Astrocyte of the cerebellum (primary cell): ENCODE data around the gene CLCN7.

ENCODE experiments used
- DNase-seq: peaks from one replicate; pipeline ENCODE4 v3.0.0-alpha.2; 2011; ENCODE audit warnings: low read depth
- H3K4me3 ChIP-seq: 2 replicates; pipeline ENCODE4 v1.5.1; 2011; ENCODE audit warnings: mild to moderate bottlenecking, low read depth, low read length, moderate library complexity
- CTCF ChIP-seq: IDR thresholded peaks from 2 replicates; pipeline ENCODE4 v1.5.1; 2012; ENCODE audit warnings: low read length, low read depth, moderate library complexity, mild to moderate bottlenecking; ENCODE audit errors: missing control alignments
- in situ Hi-C: cut with HindIII; loops from 2 replicates; pipeline ENCODE4 v1.10.0; 2017; ENCODE audit warnings: low sequenced_read_pairs

Gene CLCN7

GRCh38 chr16:1429631-1430030 is 45.2 kb downstream of the CLCN7 start:
- DNase-seq = no peak
- no peak for TF ChIP-seq CTCF
- no peak overlapping the region for H3K4me3 ChIP-seq
- in situ Hi-C loops = no loop called here

DNA sequence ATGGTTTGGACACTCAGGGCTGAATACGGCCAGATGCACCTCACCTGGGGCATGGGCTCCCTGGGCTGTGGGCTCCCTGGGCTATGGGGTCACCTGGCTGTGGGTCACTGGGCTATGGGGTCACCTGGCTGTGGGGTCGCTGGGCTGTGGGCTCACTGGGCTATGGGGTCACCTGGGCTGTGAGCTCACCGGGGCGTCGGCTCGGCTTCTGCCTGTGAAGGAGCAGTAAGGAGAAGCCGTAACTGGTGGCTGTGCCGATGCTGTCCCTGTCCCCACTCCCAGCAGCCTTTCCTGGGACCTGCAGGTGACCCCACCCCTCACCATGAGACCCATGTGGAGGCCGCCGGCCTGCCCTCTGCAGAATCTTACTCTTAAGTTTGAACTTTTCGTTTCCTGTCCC is 45.8 kb downstream of the CLCN7 start:
- no peak for TF ChIP-seq CTCF
- no peak for DNase-seq
- in situ Hi-C loops = no loop called here
- no peak overlapping the region for H3K4me3 ChIP-seq

DNA sequence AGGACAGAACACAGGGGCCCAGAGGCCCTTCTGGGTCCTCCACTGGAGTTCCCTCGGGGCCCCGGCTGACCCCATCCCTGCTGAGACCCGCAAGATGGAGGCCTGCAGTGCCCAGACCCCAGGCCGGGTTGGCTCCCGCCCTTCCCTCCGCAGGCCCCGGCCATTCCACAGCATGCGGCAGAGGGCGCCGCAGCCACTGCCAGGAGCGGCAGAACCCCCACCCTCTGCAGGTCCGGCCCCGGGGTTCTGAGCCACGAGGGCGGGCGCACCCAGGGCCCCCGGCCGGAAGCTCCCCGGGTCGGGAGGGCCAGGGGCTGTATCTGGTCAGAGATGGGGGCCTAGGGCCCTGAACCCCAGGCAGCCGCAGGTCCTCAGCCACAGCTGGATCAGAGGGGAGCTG is 46.3 kb downstream of the CLCN7 start:
- peak; percentile 35 for TF ChIP-seq CTCF
- no peak overlapping the region for H3K4me3 ChIP-seq
- no peak for DNase-seq
- in situ Hi-C loops = no loop called here

GRCh38 chr16:1427473-1428461 is 47.1 kb downstream of the CLCN7 start:
- in situ Hi-C loops = no loop called here
- no peak for DNase-seq
- no peak overlapping the region for H3K4me3 ChIP-seq
- no peak for TF ChIP-seq CTCF

GRCh38 chr16:1426734-1427471 is 47.9 kb downstream of the CLCN7 start:
- TF ChIP-seq CTCF = no peak
- DNase-seq = no peak
- in situ Hi-C loops = no loop called here
- no peak overlapping the region for H3K4me3 ChIP-seq

GRCh38 chr16:1425616-1426370 is 49.0 kb downstream of the CLCN7 start:
- no peak overlapping the region for H3K4me3 ChIP-seq
- DNase-seq = no peak
- in situ Hi-C loops = no loop called here
- no peak for TF ChIP-seq CTCF
